IPS DF 4.7 (cell line): ENCODE data around the gene CDNF.
"Not testable (repeated sequence)": the region's sequence is repeated elsewhere in the genome, so short reads cannot be mapped to it uniquely, and the experiment has no call there.

Experiments
- DNase-seq: peaks from one replicate; pipeline ENCODE4 v3.0.0-alpha.2; 2013; ENCODE audit warnings: low spot score; ENCODE audit errors: extremely low read depth

Gene CDNF

DNA sequence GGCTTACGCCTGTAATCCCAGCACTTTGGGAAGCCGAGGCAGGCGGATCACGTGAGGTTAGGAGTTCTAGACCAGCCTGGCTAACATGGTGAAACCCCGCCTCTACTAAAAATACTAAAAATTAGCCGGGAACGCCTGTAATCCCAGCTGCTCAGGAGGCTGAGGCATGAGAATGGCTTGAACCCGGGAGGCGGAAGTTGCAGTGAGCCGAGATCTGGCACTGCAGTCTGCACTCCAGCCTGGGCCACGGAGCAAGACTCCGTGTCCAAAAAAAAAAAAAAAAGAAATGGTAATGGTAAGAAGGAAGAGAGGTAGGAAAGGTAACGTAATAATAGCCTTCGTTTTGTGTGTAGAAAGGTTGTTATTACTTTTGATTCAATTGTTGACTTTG, 1.5 kb upstream of the CDNF start:
- no peak for DNase-seq

- DNase-seq: no peak
Observed at GRCh38 chr10:14838582-14839304, 906 bp upstream of the CDNF start.

- no peak for DNase-seq
Observed at GRCh38 chr10:14837003-14837756, 657 bp downstream of the CDNF start.

- no peak for DNase-seq
Observed at GRCh38 chr10:14836208-14836607, 1.6 kb downstream of the CDNF start.

GRCh38 chr10:14833106-14833505, 4.7 kb downstream of the CDNF start:
- DNase-seq: no peak

GRCh38 chr10:14826076-14826829, 11.6 kb downstream of the CDNF start:
- no peak for DNase-seq

GRCh38 chr10:14823966-14824365, 13.9 kb downstream of the CDNF start:
- DNase-seq: no peak

GRCh38 chr10:14822879-14823755, 14.7 kb downstream of the CDNF start:
- DNase-seq: no peak

- DNase-seq: no peak
Observed at GRCh38 chr10:14821635-14822375, 16.0 kb downstream of the CDNF start.

DNA sequence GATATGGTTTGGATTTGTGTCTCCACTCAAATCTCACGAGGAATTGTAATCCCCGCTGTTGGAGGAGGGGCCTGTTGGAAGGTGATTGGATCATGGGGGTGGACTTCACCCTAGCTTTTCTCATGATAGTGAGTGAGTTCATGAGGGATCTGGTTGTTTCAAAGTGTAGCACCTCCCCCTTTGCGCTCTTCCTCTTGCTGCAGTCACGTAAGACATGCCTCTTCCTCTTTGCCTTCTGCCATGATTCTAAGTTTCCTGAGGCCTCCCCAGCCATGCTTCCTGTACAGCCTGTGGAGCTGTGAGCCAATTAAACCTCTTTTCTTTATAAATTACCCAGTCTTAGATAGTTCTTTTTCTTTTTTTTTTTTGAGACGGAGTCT, 17.1 kb downstream of the CDNF start:
- no peak for DNase-seq

GRCh38 chr10:14820010-14820774, 17.6 kb downstream of the CDNF start:
- DNase-seq: no peak

GRCh38 chr10:14816717-14817116, 21.1 kb downstream of the CDNF start:
- DNase-seq: not testable (repeated sequence)

- no peak for DNase-seq
Observed at GRCh38 chr10:14815681-14816080, 22.2 kb downstream of the CDNF start.

GRCh38 chr10:14812271-14812670, 25.6 kb downstream of the CDNF start:
- no peak for DNase-seq

DNA sequence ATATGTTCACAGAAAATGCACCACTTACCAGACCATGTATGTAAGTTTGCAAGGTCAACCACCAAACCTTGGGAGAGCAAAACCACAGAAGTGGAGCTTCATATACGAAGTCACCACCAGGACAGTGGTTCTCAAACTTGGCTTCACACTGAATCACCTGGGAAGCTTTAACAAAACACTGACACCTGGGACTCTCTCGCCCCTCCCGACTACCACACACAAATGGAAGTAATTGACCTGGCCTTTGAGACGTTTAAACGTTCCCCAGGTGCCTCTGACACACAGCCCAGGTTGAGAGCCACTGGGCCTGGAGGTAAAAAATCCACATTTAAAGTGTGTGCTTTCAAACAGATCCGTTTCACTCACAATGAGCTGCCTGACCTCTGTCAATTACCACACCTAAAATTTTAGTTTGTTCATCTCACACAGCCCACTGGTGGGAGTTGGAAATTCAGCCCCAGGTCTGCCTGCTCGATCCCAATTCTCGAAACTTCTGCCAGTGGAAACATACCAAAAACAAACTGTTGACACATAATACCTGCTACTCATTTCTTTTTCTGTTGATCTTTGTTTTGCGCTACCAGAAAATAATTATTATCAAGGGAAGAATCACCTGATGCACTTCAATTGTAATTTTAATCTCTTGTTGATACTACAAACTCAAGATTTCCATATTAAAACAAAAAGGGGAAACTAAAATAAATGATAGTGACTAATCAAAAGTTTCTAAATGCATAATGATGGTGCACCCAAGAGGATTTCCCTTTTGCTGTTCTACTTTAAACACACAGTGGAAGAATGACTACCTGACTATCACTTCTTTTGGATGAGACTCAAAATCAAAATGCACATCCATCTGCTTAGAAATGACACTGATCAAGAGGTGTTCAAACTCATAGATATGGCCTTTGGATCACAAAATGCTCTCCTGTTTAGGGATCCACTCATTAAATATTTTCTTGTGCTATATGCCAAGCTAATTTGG, 26.6 kb downstream of the CDNF start:
- no peak for DNase-seq

DNA sequence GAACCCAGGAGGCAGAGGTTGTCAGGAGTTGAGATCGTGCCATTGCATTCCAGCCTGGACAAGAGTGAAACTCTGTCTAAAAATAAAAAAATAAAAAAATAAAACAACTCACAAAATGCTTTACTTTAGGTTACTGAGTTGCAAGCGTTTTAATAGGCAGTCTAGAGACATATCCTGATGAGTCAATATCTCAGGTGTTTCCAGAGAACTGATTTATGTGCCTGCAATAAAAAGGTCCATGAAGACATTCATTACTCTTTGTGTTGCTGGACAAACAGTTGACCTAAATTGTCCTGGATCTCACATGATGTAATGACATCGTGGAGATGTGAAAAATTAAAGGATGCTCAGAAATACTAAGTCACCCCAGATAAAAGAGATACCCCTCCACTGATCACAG, 31.5 kb downstream of the CDNF start:
- no peak for DNase-seq

GRCh38 chr10:14803827-14804226, 34.0 kb downstream of the CDNF start:
- no peak for DNase-seq

- DNase-seq: no peak
Observed at GRCh38 chr10:14801723-14802122, 36.1 kb downstream of the CDNF start.

DNA sequence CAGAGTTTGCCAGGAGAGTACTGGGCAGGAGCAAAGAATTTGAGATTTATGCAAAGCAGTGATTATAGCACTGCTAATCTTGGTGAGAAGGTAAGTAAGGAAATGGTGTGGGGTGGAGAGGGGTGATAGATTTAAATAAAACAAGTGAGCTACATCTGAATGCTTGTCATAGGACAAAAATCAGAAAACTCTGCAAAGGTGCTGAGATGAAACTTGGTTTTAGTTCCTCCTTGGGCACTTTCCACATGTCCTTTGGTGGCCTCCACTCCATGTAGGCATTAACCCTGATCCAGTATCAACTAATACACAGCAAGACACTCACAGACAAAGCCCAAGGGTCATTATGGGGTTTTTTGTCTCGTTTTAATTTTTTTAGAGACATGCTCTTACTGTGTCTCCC, 37.4 kb downstream of the CDNF start:
- no peak for DNase-seq
